A673 (cell line): Measurements from ENCODE around the gene ZSCAN12. TPM values are rescaled to one million over a fixed set of nuclear protein-coding genes. Genes with fewer than 3 reads are reported as not detected.
"Not testable (repeated sequence)": the region's sequence is repeated elsewhere in the genome, so short reads cannot be mapped to it uniquely, and the experiment has no call there.

ENCODE experiments used
- BruUV-seq: library from RNA; stranded (reverse); fragments of 400-500 nt; replicated peaks from 2 replicates; lab custom pipeline; 2021; lab: Mats Ljungman, UMichigan
- CTCF ChIA-PET: fragments of 300-600 bp; sonication (Branson Sonifier 250); formaldehyde crosslinking; loops from one replicate; lab custom pipeline; 2022; ENCODE audit warnings: antibody characterized with exemption; lab: Charles Lee
- POLR2A ChIA-PET: fragments of 300-600 bp; sonication (Branson Sonifier 250); formaldehyde crosslinking; loops from one replicate; lab custom pipeline; 2022; ENCODE audit warnings: antibody characterized with exemption; ENCODE audit not compliant: low non-redundant PET; lab: Charles Lee
- DNase-seq: peaks from one replicate; pipeline ENCODE4 v3.0.0-alpha.2; 2015; ENCODE audit warnings: low spot score
- H3K27ac ChIP-seq: fragments of 200-600 bp; sonication (generic); 2 replicates; pipeline ENCODE4 v1.5.1; 2016; ENCODE audit warnings: mixed run types, low read depth, mild to moderate bottlenecking, mixed read lengths, antibody characterized with exemption, low read length; ENCODE audit not compliant: poor library complexity, severe bottlenecking
- H3K27me3 ChIP-seq: fragments of 200-600 bp; sonication (generic); replicated peaks from 2 replicates; pipeline ENCODE4 v1.6.1; 2017; ENCODE audit warnings: mixed run types, low read depth, mild to moderate bottlenecking, mixed read lengths, antibody characterized with exemption, low read length; ENCODE audit not compliant: insufficient read depth, poor library complexity
- H3K36me3 ChIP-seq: fragments of 200-600 bp; sonication (generic); 2 replicates; pipeline ENCODE4 v1.6.1; 2016; ENCODE audit warnings: mixed run types, mild to moderate bottlenecking, mixed read lengths, antibody characterized with exemption, low read length; ENCODE audit not compliant: insufficient read depth, poor library complexity, severe bottlenecking
- H3K4me1 ChIP-seq: fragments of 200-600 bp; sonication (generic); 2 replicates; pipeline ENCODE4 v1.6.1; 2017; ENCODE audit warnings: mixed run types, mild to moderate bottlenecking, mixed read lengths, antibody characterized with exemption, low read length; ENCODE audit not compliant: insufficient read depth, poor library complexity, severe bottlenecking
- H3K4me3 ChIP-seq: fragments of 200-600 bp; sonication (generic); 2 replicates; pipeline ENCODE4 v1.5.1; 2016; ENCODE audit warnings: low read depth, mixed run types, mild to moderate bottlenecking, mixed read lengths, low read length; ENCODE audit not compliant: poor library complexity, severe bottlenecking
- H3K9me3 ChIP-seq: fragments of 200-600 bp; sonication (generic); 2 replicates; pipeline ENCODE4 v1.6.1; 2016; ENCODE audit warnings: mixed run types, low read depth, mild to moderate bottlenecking, mixed read lengths, antibody characterized with exemption, low read length; ENCODE audit not compliant: poor library complexity, severe bottlenecking
- CTCF ChIP-seq: fragments of 300-800, 200-600 bp; sonication (generic); conservative IDR thresholded peaks from 2 replicates; pipeline ENCODE4 v1.5.1; 2017; ENCODE audit warnings: low read depth, mild to moderate bottlenecking, antibody characterized with exemption, low read length, moderate library complexity, mixed read lengths
- EZH2 ChIP-seq: fragments of 200-600 bp; sonication (generic); IDR thresholded peaks from 2 replicates; pipeline ENCODE4 v1.6.1; 2017; ENCODE audit warnings: borderline replicate concordance, low read depth, mild to moderate bottlenecking, mixed read lengths, antibody characterized with exemption, low read length; ENCODE audit not compliant: poor library complexity, severe bottlenecking
- intact Hi-C: fragments of 100-400 bp; cut with micrococcal nuclease; formaldehyde crosslinking; loops from one replicate; pipeline ENCODE4 v1.10.0; 2022; ENCODE audit not compliant: unreplicated experiment
- total RNA-seq: library from RNA; stranded (reverse); gene quantifications from 2 replicates; pipeline ENCODE4 v1.2.3, GENCODE V29; 2021

Gene ZSCAN12
- total RNA-seq, 1 experiment from 2014 or later: 13.1 TPM

GRCh38 chr6:28407401-28407800 is 7.9 kb upstream of the ZSCAN12 start:
- H3K27me3 ChIP-seq: no peaks in the 10 kb centered on the region
- TF ChIP-seq EZH2: no peak
- no peak for TF ChIP-seq CTCF
- CTCF ChIA-PET: no interaction called here
- intact Hi-C loops: no loop called here
- no peak overlapping the region for H3K4me3 ChIP-seq
- no peaks in the 10 kb centered on the region for H3K4me1 ChIP-seq
- H3K9me3 ChIP-seq: no peaks in the 10 kb centered on the region
- POLR2A ChIA-PET: interaction anchor here (0.6 kb wide), 1 partner anchor 9 kb away, joined by 6 read pairs; no protein-coding TSS in a partner anchor
- H3K27ac ChIP-seq: no peak overlapping the region
- no peaks in the 10 kb centered on the region for H3K36me3 ChIP-seq
- BruUV-seq: no TSS peak
- no peak for DNase-seq

- H3K9me3 ChIP-seq, intact Hi-C loops, H3K27me3 ChIP-seq, CTCF ChIA-PET, POLR2A ChIA-PET, BruUV-seq, H3K4me3 ChIP-seq, DNase-seq, H3K27ac ChIP-seq, H3K4me1 ChIP-seq, H3K36me3 ChIP-seq: not testable (repeated sequence)
Observed at GRCh38 chr6:28403923-28404322, 4.4 kb upstream of the ZSCAN12 start.

- peaks cover 11% of the 10 kb centered on the region for H3K36me3 ChIP-seq
- peaks cover 10% of the 10 kb centered on the region for H3K4me1 ChIP-seq
- H3K4me3 ChIP-seq: no peak overlapping the region
- no peak for DNase-seq
- no peak for TF ChIP-seq CTCF
- no peak for TF ChIP-seq EZH2
- POLR2A ChIA-PET: no interaction called here
- CTCF ChIA-PET: no interaction called here
- H3K27me3 ChIP-seq: no peaks in the 10 kb centered on the region
- no peak overlapping the region for H3K27ac ChIP-seq
- intact Hi-C loops: no loop called here
- H3K9me3 ChIP-seq: no peaks in the 10 kb centered on the region
- no TSS peak for BruUV-seq
Observed at GRCh38 chr6:28402197-28402596, 2.6 kb upstream of the ZSCAN12 start.

GRCh38 chr6:28401172-28401571 is 1.6 kb upstream of the ZSCAN12 start:
- no peaks in the 10 kb centered on the region for H3K9me3 ChIP-seq
- intact Hi-C loops: no loop called here
- no peak for DNase-seq
- no peak overlapping the region for H3K4me3 ChIP-seq
- H3K36me3 ChIP-seq: peaks cover 15% of the 10 kb centered on the region
- BruUV-seq: no TSS peak
- POLR2A ChIA-PET: interaction anchor here (0.7 kb wide), 1 partner anchor 46 kb away, joined by 3 read pairs; no protein-coding TSS in a partner anchor
- H3K4me1 ChIP-seq: peaks cover 12% of the 10 kb centered on the region
- no peak overlapping the region for H3K27ac ChIP-seq
- H3K27me3 ChIP-seq: no peaks in the 10 kb centered on the region
- CTCF ChIA-PET: no interaction called here
- TF ChIP-seq EZH2: no peak
- no peak for TF ChIP-seq CTCF
